Left colon (tissue), 2 donors: ENCODE data around the gene FBXL17. TPM values are rescaled to one million over a fixed set of nuclear protein-coding genes. Genes with fewer than 3 reads are reported as not detected.

Experiments used
- ATAC-seq: fragments of 200-7000 bp; cut with Tn5 transposase; one replicate; pipeline ENCODE4 v1.9.1; 2020; ENCODE audit warnings: mild to moderate bottlenecking, moderate library complexity
- DNase-seq, 2 donors: peaks; one replicate each; pipeline ENCODE4 v3.0.0-alpha.2; 2020
- intact Hi-C, 2 donors: fragments of 100-400 bp; cut with DNase I in 1 of 2; cut with micrococcal nuclease in 1 of 2; formaldehyde crosslinking; loops; one replicate each; pipeline versions ENCODE4 v1.11.2 to v1.14.0; 2022; cut with DNase I, micrococcal nuclease
- total RNA-seq, 2 donors: library from RNA; stranded (reverse); fragmentation: NEBNext Ultra II Directional; extraction: Animal tissue kit (Norgen Biotek cat#: 25700); gene quantifications; one replicate each; pipeline ENCODE4 v1.2.1, GENCODE V29; 2021
- donor health status: DM: no; HTN: no; CAD: no.
- donor health status: DM: yes; HTN: yes; CAD: no.

FBXL17 gene
- total RNA-seq, 2 donors from 2014 or later: 19.5 to 30.9 TPM

DNA sequence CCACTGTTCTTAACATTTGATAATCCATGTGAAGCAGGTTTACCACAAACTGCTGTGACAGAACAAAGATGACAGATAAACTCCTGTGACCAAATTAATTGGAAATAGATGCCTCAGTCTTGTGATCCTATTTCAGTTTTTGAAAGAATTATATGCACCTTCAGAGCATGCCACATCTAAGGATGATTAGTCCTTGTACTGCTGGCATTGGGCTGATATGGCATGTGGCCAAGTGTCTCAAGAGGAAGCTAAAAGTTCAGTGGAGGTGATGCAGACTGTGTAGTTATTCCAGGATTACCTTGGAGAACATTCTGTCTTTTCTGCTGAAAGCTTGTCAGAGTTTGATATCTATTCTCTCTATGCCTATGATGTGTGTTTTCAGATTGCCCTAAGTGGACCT lies 396.8 kb downstream of the FBXL17 start:
- no peak for ATAC-seq
- peak in 1 of 2 donors; percentile 19 for DNase-seq
- intact Hi-C loops: no loop called here

DNA sequence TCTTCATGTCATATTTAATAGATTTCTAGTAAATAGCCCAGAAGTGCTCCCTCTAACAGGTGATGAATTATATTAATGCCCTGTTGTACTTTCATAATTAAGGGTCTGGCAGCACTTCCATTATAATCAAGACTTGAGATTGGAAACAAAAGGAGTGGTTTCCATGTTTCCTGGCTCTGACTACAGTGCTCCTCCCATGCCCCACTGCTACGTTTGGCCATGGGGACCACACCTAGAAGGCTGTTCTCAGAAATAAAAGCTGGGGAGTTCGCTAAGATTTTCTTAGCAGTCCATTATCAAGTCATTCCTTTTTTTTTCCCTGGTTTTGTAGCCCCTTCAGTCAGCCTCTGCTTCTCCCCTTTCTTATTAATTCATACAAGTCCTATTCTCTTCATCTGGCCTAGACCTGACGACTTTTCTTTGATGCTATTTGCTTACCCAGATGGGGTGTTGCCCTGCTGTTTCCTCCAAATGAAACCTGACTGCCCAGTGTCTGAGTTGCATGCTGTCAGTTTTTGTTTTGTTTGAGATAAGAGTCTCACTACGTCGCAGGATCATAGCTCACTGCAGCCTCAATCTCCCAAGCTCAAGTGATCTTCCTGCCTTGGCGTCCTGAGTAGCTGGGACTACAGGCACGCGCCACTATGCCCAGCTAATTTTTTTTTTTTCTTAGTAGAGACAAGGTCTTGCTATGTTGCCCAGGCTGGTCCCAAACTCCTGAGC lies 399.0 kb downstream of the FBXL17 start:
- intact Hi-C loops: no loop called here
- ATAC-seq: no peak

DNA sequence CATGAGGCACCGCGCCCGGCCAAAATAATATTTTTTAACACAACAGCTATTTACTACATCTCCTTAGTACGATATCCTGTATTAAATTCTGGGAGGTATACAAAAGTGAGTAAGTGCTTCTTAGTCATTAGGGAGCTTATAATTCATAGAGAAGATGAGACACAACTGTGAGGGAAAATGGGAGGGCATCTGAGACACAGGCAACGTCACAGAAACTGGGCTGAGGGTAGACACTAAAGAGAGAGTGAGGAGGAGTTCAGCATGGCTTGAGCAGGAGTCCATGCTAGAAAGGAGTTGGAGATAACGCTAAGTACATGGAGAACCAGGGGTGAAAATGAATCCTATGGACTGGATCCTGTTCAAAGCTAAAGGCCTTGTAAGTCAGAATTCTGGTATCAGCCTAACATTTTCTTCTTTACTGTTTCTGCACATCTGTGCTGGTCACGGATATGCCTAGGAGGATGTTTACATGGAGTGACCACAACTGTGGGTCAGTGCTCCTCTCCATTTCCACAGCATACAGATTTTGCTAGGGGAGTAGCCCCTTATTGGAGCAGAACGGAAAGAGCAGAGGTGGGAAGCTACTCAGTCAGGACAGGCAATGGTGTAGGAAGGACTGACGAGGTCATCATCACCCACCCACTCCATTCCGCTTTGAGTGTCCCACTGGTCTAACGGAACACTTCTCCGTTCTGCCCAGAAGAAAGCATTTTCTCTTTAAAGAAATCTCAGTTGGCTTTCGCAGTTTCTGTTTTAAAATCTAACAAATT lies 400.8 kb downstream of the FBXL17 start:
- ATAC-seq (no peak), DNase-seq (no peak)
- intact Hi-C loops: no loop called here

More for the DNA sequence above, 399.0 kb downstream of the FBXL17 start:
- DNase-seq: no peak

DNA sequence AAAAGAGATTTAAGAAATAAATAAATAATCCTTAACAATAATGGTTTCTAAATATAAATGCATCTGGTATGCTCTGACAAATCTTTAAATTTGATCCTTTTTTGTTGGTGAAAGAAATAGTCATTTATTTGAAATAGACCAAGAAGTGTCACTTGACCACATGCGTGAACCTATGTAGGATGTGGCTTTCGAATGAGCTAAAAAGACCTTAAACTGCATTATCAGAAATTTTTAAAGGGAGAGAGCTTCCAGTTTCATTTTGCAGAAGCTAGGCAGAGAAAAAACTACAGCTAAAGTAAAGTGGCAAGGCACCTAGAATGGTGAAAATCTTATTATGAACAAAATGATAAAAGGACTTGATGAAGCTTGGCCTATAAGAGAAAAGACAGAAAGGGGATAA lies 402.0 kb downstream of the FBXL17 start:
- intact Hi-C loops: no loop called here
- DNase-seq (no peak), ATAC-seq (no peak)

DNA sequence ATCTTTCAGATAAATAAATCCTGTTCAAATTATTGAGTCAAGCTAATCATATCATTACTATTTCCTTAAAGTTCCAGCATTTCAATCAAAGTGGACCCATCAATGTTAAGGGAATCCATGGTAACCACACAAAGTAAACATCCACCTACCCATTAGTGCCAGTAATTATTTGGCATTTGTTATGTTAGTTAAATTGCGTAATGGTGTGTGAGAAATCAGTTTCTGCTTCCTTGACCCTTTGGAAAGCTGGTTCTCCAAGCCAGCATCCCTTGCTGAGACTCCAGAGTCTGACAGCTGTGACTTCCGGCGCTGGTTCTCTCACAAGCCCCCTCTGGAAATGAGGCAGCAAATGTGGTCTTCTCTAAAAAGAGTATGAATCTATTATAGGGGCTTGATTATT lies 402.6 kb downstream of the FBXL17 start:
- no peak for ATAC-seq
- DNase-seq: no peak
- intact Hi-C loops: no loop called here

DNA sequence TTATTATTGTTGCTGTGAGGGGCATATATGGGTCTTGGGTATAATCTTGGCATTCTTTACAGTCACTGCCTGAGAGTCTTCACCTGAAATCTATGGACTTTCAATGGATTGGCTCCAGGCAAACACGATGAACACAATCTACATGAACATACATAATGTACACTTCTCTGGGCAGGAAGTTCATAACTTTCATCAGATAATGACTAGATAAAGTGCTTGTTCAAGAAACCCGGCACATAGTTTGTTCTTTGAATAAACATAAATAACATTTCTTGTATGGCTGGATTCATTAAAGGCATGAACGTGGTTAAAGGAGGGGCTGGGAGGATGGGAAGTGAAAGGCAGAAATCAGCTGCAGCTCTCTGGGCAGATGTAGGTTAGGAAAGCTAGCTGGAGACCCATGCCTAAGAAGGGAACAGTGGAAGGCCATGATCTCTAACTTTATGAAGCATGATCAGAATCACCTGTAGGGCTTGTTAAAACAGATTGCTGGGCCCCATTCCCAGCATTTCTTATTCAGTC lies 404.3 kb downstream of the FBXL17 start:
- ATAC-seq (no peak), DNase-seq (no peak)
- intact Hi-C loops: no loop called here

DNA sequence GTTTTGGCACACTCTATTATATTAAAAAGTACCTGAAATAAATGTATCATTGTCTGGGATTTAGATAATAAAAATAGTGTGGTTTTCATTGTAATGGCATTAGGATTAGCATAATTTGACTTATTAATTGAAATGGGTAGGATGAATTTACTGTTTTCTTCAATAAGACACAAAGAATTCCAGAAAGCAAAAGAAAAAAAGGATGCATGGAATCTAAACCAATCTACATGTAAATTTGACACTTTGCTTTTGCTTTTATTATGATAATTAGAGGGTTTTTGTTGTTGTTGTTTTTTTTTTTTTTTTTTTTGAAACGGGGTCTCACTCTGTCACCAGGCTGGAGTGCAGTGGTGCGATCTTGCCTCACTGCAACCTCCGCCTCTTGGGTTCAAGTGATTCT lies 406.3 kb downstream of the FBXL17 start:
- DNase-seq: no peak
- ATAC-seq: no peak
- intact Hi-C loops: no loop called here

DNA sequence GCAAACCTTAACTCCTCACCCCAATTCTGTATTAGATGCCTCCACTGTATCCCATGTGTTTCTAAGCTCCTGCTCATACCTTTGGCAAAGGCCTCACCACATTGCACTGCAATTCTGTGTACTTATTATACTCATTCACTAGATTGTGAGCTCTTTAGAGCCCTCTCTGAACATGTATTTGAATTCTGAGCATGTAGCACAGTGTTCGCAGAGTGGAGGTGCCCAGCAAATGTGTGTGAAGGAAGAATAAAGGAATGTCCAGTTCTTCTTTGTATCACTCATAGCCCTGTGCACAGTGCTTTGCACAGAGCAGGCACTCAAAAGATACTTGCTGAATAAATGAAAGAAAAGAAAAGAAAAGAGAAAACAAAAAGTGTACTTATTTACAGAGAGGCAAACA lies 410.1 kb downstream of the FBXL17 start:
- ATAC-seq (no peak), DNase-seq (no peak)
- intact Hi-C loops: no loop called here

DNA sequence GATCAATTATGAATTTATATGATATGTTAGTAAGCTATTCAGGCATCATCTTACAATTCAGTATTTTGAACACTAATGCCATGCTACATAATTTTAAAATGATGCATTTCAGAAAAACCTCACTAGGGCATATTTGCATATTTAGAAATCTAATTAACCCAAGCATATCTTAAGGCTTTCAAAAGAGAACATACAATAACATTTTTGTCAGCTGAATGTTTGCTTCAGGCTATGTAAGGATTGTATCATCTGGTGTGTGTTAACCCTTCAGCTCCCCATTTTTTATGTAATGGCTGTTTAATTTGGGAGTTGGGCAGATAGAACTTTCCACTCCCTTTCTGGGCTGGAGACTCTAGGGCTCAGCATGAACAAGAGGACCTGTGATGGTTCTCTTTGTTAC lies 412.1 kb downstream of the FBXL17 start:
- intact Hi-C loops: no loop called here
- ATAC-seq: no peak

DNA sequence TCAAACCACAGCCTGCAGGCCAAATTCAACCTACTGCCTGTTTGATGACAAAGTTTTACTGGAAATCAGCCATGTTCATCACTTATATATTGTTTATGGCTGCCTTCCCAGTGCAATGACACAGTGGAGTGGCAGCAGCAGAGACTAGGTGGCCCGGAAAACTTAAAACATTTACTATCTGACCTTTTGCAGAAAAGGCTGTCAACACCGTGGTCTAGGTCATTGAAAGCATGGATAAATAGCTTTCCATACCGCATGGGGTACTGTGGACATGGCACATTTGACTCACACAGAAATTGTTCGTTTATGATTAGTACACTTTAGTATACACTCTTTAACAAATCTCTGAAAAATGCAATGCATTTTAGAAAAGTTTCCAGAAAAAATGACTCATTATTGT lies 412.9 kb downstream of the FBXL17 start:
- intact Hi-C loops: no loop called here
- DNase-seq (no peak), ATAC-seq (no peak)

More for the DNA sequence above, 412.1 kb downstream of the FBXL17 start:
- DNase-seq: no peak

DNA sequence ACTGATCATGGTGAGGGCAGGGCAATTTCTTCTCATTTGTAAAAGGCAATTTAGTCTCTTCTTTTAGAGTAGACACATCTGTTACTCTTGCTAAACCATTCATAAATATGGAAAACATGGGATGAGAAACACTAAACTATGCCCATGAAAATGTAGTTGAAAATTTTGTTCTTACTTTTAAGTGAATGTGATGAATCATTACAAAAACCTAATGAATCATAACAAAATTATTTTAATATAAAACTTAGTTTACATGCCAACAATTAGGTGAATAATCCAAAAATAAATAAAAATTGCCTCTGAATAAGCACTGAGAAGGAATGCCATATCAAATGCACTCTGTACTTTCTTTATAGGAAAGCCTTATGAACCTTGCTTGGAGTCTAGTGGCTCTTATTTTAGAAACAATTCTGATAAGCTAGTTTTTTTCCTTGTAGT lies 413.5 kb downstream of the FBXL17 start:
- intact Hi-C loops: no loop called here
- ATAC-seq: no peak

DNA sequence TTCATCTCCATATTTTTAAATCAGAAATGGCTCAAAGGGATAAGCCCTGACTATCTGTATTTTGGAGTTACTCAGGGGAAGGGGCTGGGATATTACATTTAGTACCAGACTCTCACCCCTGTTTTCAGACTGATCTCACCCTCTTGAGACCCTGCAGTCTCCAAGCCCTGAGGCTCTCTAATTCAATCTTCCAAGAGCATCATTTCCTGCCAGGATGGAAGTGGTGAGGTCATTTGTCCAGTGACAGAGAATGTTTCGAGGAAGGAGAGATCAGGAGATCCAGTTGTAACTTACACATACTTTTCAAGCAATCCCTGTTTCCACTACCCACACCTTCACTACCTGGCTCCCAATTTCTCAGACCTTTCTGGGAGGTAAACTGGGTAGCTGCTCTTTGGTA lies 415.7 kb downstream of the FBXL17 start:
- ATAC-seq (no peak), DNase-seq (no peak)
- intact Hi-C loops: no loop called here

More for the DNA sequence above, 413.5 kb downstream of the FBXL17 start:
- DNase-seq: no peak

DNA sequence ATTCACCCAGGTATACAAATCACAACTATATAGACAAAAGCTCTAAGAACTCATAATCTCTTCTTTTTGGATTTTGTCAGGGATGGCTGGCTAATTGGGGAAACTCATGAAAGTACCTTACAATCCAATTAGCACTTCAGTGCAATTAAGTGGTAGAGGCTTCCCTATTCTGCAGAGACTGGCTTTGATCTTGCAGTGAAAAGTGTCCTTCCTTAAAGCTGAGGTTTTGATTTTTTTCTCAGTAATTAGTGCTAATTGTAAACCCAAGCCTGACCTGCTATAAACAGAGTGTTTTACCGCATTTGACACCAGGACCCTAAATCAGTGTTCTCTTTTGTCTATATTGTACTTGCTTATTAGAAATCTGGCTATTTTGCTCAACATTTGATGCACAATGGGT lies 417.2 kb downstream of the FBXL17 start:
- DNase-seq (no peak), ATAC-seq (no peak)
- intact Hi-C loops: no loop called here

DNA sequence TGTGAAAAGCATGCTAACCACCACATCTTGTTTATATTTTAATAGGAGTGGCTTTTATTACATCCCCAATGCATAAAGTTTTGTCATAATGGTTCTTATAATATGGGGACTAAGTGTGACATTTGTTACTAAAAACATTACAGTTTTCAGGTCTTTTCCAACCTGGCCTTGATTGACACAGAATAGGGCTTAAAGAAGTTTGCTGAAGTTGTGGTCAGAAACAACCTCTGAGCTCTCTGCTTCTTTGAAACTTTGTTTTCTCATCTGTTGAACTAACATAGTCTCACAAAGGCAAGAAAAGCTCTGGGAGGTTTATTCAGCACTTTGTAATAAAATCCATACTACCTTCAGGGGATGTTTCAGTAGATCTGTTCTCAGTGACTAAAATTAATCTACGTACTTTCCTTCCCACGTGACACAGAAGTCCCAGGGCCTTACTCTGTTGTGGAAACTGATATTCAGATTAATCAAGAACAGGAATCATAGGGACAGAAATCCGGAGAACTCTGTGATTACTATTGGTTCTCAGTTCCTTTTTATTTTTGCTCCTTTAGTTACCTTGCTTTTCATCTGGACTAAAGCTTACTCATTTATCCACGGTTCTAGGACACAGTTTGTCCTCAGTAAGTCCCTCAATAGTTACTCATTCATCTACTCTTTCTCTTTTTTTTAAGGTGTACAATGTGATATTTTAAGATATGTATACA lies 422.2 kb downstream of the FBXL17 start:
- DNase-seq (no peak), ATAC-seq (no peak)
- intact Hi-C loops: no loop called here

DNA sequence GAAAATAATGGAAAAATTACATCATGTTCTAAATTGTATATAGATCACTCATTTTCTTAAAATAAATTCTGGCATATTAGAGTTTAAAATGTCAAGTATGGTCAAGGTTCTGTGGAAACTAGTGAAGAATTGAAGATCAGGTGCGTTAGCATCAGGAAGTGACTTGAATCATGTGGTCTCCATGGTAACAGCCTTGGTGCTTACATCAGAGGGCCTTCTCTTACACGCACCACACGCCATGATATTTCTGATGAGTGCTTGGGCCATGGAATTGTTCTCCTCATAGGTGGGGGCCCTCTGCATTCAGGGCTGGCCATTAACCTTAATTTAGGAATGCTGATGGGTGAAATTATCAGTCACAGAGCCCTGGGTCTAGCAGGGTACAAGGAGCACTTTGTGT lies 423.0 kb downstream of the FBXL17 start:
- intact Hi-C loops: no loop called here

DNA sequence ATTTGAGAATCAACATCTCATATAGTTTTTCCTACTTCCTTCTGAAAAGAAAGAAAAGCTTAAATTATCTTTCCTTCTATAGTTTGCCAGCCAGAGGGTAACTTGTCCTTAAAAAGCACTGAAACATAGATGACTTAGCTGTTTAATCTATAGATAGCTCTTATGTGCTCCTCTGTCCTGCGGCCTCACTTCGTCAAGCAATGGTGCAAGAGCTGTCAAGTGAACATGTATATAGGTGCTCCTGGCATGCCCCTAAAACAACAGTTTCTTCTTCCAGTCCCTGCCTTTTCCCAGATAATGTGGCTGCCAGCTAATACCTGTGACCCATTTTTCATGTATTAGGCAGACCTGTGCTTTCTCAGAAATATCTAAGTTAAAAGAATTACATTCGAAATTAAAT lies 423.5 kb downstream of the FBXL17 start:
- intact Hi-C loops: no loop called here
- ATAC-seq: no peak
- no peak for DNase-seq

More for the DNA sequence above, 423.0 kb downstream of the FBXL17 start:
- ATAC-seq: no peak
- DNase-seq: no peak

DNA sequence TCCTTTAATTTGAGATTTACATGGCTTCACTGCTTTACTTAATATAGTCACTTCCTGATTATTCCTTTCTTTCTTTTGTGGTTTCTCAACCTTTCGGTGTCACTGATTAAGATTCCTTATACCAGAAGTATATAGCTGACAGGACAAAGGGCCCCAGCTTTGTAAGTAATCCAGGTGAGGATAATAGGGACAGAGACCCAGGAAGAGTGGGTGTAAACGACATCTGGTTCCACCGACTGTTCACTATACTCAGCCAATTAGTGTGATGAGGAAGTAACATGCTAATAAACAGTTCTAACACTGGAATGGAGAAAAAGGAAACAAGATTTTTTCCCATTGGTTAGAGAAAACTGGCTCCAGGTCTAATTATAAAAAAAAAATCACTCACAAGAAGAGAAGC lies 424.8 kb downstream of the FBXL17 start:
- DNase-seq (no peak), ATAC-seq (no peak)
- intact Hi-C loops: no loop called here

DNA sequence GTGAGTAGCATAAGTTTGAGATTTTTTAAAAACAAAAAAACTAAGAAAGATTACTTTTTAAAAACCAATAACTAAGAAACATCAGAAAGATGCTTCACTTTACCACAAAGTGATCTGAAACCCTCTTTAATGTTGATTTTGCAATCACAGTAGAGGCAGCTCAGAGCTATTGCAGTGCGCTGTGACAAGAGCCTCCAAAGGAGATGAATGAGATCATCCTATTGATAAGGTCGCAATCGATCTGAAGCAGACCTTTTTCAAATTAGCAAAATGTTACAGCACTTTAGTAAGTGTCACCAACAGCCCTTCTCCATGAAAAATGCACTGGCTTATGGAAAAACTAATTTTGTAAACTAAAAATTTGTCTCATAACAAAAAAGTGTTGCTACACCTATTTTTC lies 426.6 kb downstream of the FBXL17 start:
- no peak for DNase-seq
- intact Hi-C loops: no loop called here
- ATAC-seq: no peak

DNA sequence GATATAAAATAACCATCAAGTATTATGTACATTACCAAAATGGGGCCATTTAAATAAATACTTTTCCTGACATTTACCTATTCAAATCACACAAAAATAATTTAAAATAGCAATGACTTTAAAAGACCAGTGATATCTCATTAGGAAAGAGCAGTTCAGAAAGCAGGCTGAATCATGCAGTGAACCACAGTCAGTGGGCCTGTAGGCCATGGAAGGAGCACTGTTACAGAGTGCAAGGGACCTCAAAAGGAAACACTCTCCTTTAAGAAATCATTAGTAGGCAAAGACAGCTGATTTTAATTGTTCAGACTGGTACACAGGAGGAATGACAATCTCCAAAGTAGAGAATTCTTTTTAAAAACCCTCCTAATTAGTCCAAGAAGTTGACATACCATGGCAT lies 427.6 kb downstream of the FBXL17 start:
- DNase-seq (no peak), ATAC-seq (no peak)
- intact Hi-C loops: no loop called here

DNA sequence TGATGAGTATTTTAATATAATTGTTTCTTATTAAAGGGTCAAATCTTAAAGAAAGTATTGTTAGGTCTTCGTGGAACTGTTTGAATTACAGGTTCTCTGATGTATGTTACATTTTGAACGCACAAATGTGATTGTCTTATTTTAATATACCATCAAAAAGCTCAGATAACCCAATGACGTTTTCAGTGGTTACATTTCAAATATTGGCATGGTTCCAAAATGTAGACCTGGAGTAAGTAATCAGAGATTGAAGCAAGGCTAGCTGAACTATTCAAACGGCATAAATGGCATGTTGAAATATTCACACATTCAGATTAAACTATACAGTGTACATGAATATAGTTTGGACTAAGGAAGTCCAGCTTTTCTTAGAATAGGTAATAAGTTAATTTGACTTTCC lies 429.4 kb downstream of the FBXL17 start:
- intact Hi-C loops: no loop called here
- DNase-seq (no peak), ATAC-seq (no peak)
